ENCODE data around the gene MYO3B.

MYO3B gene

GRCh38 chr2:170310876-170311502, 133.0 kb downstream of the MYO3B start:
- no peak for DNase-seq

- DNase-seq: peak; percentile 85
Measured at GRCh38 chr2:170313347-170313991, 135.5 kb downstream of the MYO3B start.

GRCh38 chr2:170313992-170314348, 136.0 kb downstream of the MYO3B start:
- no peak for DNase-seq

- peak; percentile 50 for DNase-seq
Measured at GRCh38 chr2:170314744-170315447, 136.9 kb downstream of the MYO3B start.

GRCh38 chr2:170320948-170321347, 143.0 kb downstream of the MYO3B start:
- no peak for DNase-seq

GRCh38 chr2:170321526-170321925, 143.6 kb downstream of the MYO3B start:
- peak; percentile 6 for DNase-seq

- no peak for DNase-seq
Measured at GRCh38 chr2:170322140-170322766, 144.3 kb downstream of the MYO3B start.

- DNase-seq: no peak
Measured at GRCh38 chr2:170323743-170324142, 145.8 kb downstream of the MYO3B start.

GRCh38 chr2:170324640-170325046, 146.7 kb downstream of the MYO3B start:
- DNase-seq: peak; percentile 92

- peak; percentile 6 for DNase-seq
Measured at GRCh38 chr2:170330881-170331280, 152.9 kb downstream of the MYO3B start.

GRCh38 chr2:170332676-170333402, 154.9 kb downstream of the MYO3B start:
- peak; percentile 93 for DNase-seq

GRCh38 chr2:170335351-170335750, 157.4 kb downstream of the MYO3B start:
- no peak for DNase-seq

GRCh38 chr2:170336408-170336807, 158.5 kb downstream of the MYO3B start:
- DNase-seq: no peak

GRCh38 chr2:170336916-170337315, 159.0 kb downstream of the MYO3B start:
- no peak for DNase-seq

- peak; percentile 85 for DNase-seq
Measured at GRCh38 chr2:170339322-170339721, 161.4 kb downstream of the MYO3B start.

- DNase-seq: no peak
Measured at GRCh38 chr2:170339750-170340692, 162.1 kb downstream of the MYO3B start.

- DNase-seq: no peak
Measured at GRCh38 chr2:170340693-170341068, 162.7 kb downstream of the MYO3B start.

GRCh38 chr2:170341684-170342623, 164.0 kb downstream of the MYO3B start:
- peak; percentile 87 for DNase-seq

- DNase-seq: peak; percentile 23
Measured at GRCh38 chr2:170344663-170345346, 166.9 kb downstream of the MYO3B start.

- no peak for DNase-seq
Measured at GRCh38 chr2:170345607-170346006, 167.7 kb downstream of the MYO3B start.

Data from NCI-H69 (cell line).